Measurements from ENCODE around the gene HLA-DRA. TPM values are rescaled to one million over a fixed set of nuclear protein-coding genes. Genes with fewer than 3 reads are reported as not detected.

HLA-DRA gene
- total and polyA plus RNA-seq, 2 of the 4 experiments (the other 2 are of a cell fraction) = not detected

DNA sequence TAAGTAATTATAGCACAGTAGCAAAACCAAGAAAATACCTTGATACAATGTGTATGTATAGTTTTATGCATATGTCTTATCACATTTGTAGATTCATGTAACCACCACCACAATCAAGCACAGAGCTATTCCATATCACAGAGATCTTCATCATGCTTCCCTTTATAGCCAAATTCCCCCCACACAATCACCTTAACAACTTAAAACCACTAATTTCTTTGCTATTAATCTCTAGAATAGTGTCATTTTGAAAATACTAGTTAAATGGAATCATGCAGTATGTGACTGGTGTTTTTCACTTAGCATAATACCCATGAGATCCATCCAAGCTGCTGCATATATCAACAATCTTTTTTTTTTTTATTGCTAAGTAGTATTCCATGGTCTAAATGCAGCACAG lies 8.2 kb downstream of the HLA-DRA start:
- dilution Hi-C loops (cut with HindIII; ENCODE audit: low sequenced_read_pairs, unreplicated experiment) = no loop called here
- no peak overlapping the region for H2BK20ac ChIP-seq (ENCODE audit: low read depth, low read length)
- H3K4me3 ChIP-seq (ENCODE audit: insufficient read depth, low read depth, low read length) = no peak overlapping the region
- H3K27me3 ChIP-seq (ENCODE audit: control insufficient read depth, insufficient read depth, low read length) = no peaks in the 10 kb centered on the region
- no peak for ATAC-seq (ENCODE audit: low read depth)
- no peak overlapping the region for H3K27ac ChIP-seq (ENCODE audit: insufficient read depth, low read length)
- no peak overlapping the region for H3K23ac ChIP-seq (ENCODE audit: low read depth, low read length)
- TF ChIP-seq, protein P1, sequence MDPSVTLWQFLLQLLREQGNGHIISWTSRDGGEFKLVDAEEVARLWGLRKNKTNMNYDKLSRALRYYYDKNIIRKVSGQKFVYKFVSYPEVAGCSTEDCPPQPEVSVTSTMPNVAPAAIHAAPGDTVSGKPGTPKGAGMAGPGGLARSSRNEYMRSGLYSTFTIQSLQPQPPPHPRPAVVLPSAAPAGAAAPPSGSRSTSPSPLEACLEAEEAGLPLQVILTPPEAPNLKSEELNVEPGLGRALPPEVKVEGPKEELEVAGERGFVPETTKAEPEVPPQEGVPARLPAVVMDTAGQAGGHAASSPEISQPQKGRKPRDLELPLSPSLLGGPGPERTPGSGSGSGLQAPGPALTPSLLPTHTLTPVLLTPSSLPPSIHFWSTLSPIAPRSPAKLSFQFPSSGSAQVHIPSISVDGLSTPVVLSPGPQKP (IDR thresholded peaks at IDR 0.05; ENCODE audit: borderline replicate concordance, low read depth, low read length) = no peak
- TF ChIP-seq CEBPB (IDR thresholded peaks at IDR 0.05; ENCODE audit: low read depth, low read length) (no peak), RFX5 (IDR thresholded peaks at IDR 0.05; ENCODE audit: low read depth, low read length) (no peak), POLR2A (IDR thresholded peaks at IDR 0.05; ENCODE audit: low read depth, low read length) (no peak), MAZ (IDR thresholded peaks at IDR 0.05; ENCODE audit: borderline replicate concordance, low read depth, low read length) (no peak), MAFK (IDR thresholded peaks at IDR 0.05; ENCODE audit: low read depth, low read length) (no peak)
- ChIA-PET CTCF (no interaction called here), POLR2A (ENCODE audit: unreplicated experiment) (no interaction called here)
- H3K79me1 ChIP-seq (ENCODE audit: low read depth in 1 of 2, low read length in 2 of 2) = no peaks in the 10 kb centered on the region
- H4K8ac ChIP-seq (ENCODE audit: low read depth in 2 of 2, low read length in 2 of 2) = no peak overlapping the region
- no peak overlapping the region for H2AK5ac ChIP-seq (ENCODE audit: low read depth, low read length)
- no peaks in the 10 kb centered on the region for H3K9me3 ChIP-seq (ENCODE audit: control insufficient read depth, insufficient read depth, low read length)
- no peaks in the 10 kb centered on the region for H3K36me3 ChIP-seq (ENCODE audit: control insufficient read depth, insufficient read depth, low read length)
- no TSS peak for BruUV-seq (replicated peaks)
- H3K4me1 ChIP-seq (ENCODE audit: control insufficient read depth, insufficient read depth, low read length) = no peaks in the 10 kb centered on the region
- intact Hi-C loops (cut with micrococcal nuclease) = no loop called here
- H3K14ac ChIP-seq (replicated peaks; ENCODE audit: low read depth, low read length) = no peak overlapping the region
- no peak overlapping the region for H3K4ac ChIP-seq (ENCODE audit: low read depth, low read length)
- no peak overlapping the region for H2BK5ac ChIP-seq (ENCODE audit: low read depth, low read length, poor library complexity, severe bottlenecking)
- in situ Hi-C loops (cut with MboI; ENCODE audit: low sequenced_read_pairs) = no loop called here
- H2AFZ ChIP-seq (replicated peaks; ENCODE audit: low read length, poor library complexity) = no peak overlapping the region
- H3K9ac ChIP-seq (ENCODE audit: low read depth, low read length) = no peak overlapping the region
- DNase-seq = no peak
- no peak overlapping the region for H2AK9ac ChIP-seq (replicated peaks; ENCODE audit: low read depth, low read length, poor library complexity)
- H2BK120ac ChIP-seq (ENCODE audit: low read depth, low read length) = no peak overlapping the region
- H3K4me2 ChIP-seq (ENCODE audit: low read depth, low read length) = no peak overlapping the region
- H4K20me1 ChIP-seq (ENCODE audit: insufficient read depth, low read length) = no peaks in the 10 kb centered on the region
- H3K56ac ChIP-seq (ENCODE audit: extremely low read depth, insufficient read depth, low read length) = no peak overlapping the region
- H2BK15ac ChIP-seq (ENCODE audit: low read depth, low read length) = no peak overlapping the region
- no peaks in the 10 kb centered on the region for H3K9me1 ChIP-seq (ENCODE audit: insufficient read depth, low read length)
- H4K5ac ChIP-seq (ENCODE audit: low read depth, low read length) = no peak overlapping the region
- no peak overlapping the region for H4K91ac ChIP-seq (ENCODE audit: insufficient read depth, low read depth, low read length)
- H3K18ac ChIP-seq (ENCODE audit: low read depth, low read length) = no peak overlapping the region
